Inferior parietal cortex (tissue), 1 donor: ENCODE data around the gene DAAM2.
A peak's percentile ranks its signal among the peaks of the same experiment; 100 is the strongest.

Source experiments
- DNase-seq: peaks from one replicate; pipeline ENCODE4 v3.0.0-alpha.2; 2016; ENCODE audit errors: extremely low spot score

Gene DAAM2

GRCh38 chr6:39787322-39787721, 4.9 kb upstream of the DAAM2 start:
- DNase-seq = no peak

GRCh38 chr6:39790772-39791171, 1.4 kb upstream of the DAAM2 start:
- DNase-seq = no peak

GRCh38 chr6:39791311-39791710, 865 bp upstream of the DAAM2 start:
- DNase-seq = no peak

GRCh38 chr6:39792540-39793450, 619 bp downstream of the DAAM2 start:
- DNase-seq = no peak

- DNase-seq = no peak
These were observed 1.3 kb downstream of the DAAM2 start for GRCh38 chr6:39793516-39793915.

GRCh38 chr6:39794231-39794630, 2.1 kb downstream of the DAAM2 start:
- DNase-seq = peak; percentile 57

- DNase-seq = no peak
These were observed 5.6 kb downstream of the DAAM2 start for GRCh38 chr6:39797751-39798150.

- DNase-seq = no peak
These were observed 8.2 kb downstream of the DAAM2 start for GRCh38 chr6:39800034-39801032.

GRCh38 chr6:39801456-39802251, 9.5 kb downstream of the DAAM2 start:
- no peak for DNase-seq

GRCh38 chr6:39803872-39804271, 11.7 kb downstream of the DAAM2 start:
- DNase-seq = no peak

- DNase-seq = no peak
These were observed 12.4 kb downstream of the DAAM2 start for GRCh38 chr6:39804466-39805065.

GRCh38 chr6:39806278-39806677, 14.1 kb downstream of the DAAM2 start:
- no peak for DNase-seq

- no peak for DNase-seq
These were observed 16.2 kb downstream of the DAAM2 start for GRCh38 chr6:39808346-39808745.

GRCh38 chr6:39808964-39809363, 16.8 kb downstream of the DAAM2 start:
- DNase-seq = no peak

- no peak for DNase-seq
These were observed 19.7 kb downstream of the DAAM2 start for GRCh38 chr6:39811835-39812345.

- DNase-seq = no peak
These were observed 20.3 kb downstream of the DAAM2 start for GRCh38 chr6:39812496-39812852.

- DNase-seq = no peak
These were observed 20.8 kb downstream of the DAAM2 start for GRCh38 chr6:39812853-39813533.

- no peak for DNase-seq
These were observed 22.1 kb downstream of the DAAM2 start for GRCh38 chr6:39814236-39814635.

GRCh38 chr6:39815356-39815755, 23.2 kb downstream of the DAAM2 start:
- no peak for DNase-seq

- DNase-seq = no peak
These were observed 24.6 kb downstream of the DAAM2 start for GRCh38 chr6:39816747-39817146.
